ENCODE measurements around the gene MIPOL1.
"Not testable (repeated sequence)": the region's sequence is repeated elsewhere in the genome, so short reads cannot be mapped to it uniquely, and the experiment has no call there.

MIPOL1 gene

DNA sequence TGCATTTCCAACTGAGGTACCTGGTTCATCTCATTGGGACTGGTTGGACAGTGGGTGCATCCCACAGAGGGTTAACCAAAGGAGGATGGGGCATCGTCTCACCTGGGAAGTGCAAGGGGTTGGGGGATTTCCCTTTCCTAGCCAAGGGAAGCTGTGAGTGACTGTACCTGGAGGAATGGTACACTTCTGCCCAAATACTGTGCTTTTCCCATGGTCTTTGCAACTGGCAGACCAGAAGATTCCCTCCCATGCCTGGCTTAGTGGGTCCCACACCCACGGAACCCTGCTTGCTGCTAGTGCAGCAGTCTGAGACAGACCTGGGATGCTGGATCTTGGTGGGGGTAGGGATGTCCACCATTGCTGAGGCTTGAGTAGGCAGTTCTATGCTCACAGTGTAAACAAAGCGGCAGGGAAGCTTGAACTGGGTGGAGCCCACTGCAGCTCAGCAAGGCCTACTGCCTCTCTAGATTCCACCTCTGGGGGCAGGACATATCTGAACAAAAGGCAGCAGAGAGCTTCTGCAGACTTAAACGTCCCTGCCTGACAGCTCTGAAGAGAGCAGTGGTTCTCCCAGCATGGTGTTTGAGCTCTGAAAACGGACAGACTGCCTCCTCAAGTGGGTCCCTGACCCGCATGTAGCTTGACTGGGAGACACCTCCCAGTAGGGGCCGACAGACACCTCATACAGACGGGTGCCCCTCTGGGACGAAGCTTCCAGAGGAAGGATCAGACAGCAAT is 9.7 kb upstream of the MIPOL1 start:
- not testable (repeated sequence) for DNase-seq

DNA sequence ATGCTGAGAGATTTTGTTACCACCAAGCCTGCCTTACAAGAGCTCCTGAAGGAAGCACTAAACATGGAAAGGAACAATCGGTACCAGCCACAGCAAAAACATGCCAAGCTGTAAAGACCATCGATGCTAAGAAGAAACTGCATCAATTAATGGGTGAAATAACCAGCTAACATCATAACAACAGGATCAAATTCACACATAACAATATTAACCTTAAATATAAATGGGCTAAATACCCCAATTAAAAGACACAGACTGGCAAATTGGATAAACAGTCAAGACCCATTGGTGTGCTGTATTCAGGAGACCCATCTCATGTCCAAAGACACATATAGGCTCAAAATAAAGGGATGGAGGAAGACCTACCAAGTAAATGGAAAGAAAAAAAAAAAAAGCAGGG is 8.0 kb upstream of the MIPOL1 start:
- DNase-seq = not testable (repeated sequence)

- DNase-seq = no peak
Observed at GRCh38 chr14:37194698-37195097, 3.0 kb upstream of the MIPOL1 start.

DNA sequence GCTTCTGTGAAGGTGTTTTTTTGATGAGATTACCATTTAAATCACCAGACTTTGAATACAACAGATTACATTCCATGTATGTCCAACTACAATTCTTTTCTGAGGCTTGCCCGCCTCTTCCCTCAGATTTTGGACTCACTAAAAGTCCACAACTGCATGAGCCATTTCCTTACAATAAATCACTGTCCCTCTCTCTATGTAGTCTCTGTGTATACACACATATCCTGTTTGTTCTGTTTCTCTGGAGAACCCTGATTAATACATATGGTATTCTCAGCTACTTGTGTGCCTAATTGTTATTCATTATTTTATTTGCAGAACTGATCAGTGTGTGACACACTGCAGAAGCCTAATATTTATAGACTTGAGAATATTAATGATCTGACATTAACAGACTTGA is 2.4 kb upstream of the MIPOL1 start:
- DNase-seq = no peak

- DNase-seq = no peak
Observed at GRCh38 chr14:37196604-37197420, 925 bp upstream of the MIPOL1 start.

DNA sequence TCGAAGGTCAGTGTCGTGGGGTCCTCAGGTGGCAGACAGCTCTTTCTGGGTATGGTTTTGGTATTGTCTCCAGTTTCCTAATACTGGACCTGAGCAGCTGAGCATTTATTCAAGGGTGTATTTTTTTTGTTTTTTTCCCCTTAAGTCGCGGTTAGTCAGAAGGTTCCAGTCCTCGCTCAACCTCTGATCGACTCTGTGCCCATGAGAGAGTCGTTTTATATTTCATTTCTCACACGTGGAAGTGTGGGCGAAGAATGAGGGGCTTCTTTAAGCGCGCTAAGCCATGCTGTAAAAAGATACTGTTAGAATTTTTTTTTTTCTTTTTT is 499 bp downstream of the MIPOL1 start:
- DNase-seq = no peak

GRCh38 chr14:37198907-37199306 is 1.2 kb downstream of the MIPOL1 start:
- DNase-seq = no peak

- DNase-seq = no peak
Observed at GRCh38 chr14:37201724-37202123, 4.0 kb downstream of the MIPOL1 start.

- no peak for DNase-seq
Observed at GRCh38 chr14:37202265-37202664, 4.5 kb downstream of the MIPOL1 start.

- DNase-seq = no peak
Observed at GRCh38 chr14:37202812-37203211, 5.1 kb downstream of the MIPOL1 start.

- DNase-seq = no peak
Observed at GRCh38 chr14:37203423-37203822, 5.7 kb downstream of the MIPOL1 start.

GRCh38 chr14:37205623-37206605 is 8.2 kb downstream of the MIPOL1 start:
- DNase-seq = not testable (repeated sequence)

DNA sequence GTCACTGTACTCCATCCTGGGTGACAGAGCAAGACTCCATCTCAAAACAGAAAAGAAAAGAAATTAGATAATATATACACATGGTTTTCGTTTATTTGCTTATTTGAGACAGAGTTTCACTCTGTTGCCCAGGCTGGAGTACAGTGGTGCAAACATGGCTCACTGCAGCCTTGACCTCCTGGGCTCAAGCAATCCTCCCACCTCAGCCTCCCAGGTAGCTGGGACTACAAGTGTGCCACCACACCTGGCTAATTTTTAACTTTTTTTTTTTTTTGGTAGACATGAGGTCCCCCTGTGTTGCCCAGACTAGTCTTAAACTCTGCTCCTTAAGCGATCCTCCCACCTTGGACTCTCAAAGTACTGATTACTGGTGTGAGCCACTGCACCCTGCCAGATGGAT is 11.9 kb downstream of the MIPOL1 start:
- DNase-seq = not testable (repeated sequence)

DNA sequence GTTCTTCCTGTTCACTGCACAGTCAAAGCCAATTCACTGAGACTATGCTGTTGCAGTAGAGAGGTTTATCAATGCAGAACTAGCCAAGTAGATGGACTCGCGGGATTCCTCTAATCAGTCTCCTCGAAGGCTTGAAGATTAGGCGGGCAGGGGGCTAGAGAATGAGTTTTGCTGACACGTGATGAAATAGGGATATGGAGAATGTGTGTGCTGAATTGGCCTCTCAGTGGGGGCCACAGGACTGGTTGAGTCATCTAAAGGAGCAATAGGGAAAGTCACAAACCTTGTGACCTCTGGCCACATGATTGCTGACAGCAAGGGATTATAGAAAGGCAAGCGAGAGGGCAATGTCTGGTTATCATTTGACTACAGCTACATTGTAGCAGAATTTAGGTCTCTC is 12.7 kb downstream of the MIPOL1 start:
- no peak for DNase-seq

GRCh38 chr14:37213016-37213415 is 15.3 kb downstream of the MIPOL1 start:
- DNase-seq = no peak

DNA sequence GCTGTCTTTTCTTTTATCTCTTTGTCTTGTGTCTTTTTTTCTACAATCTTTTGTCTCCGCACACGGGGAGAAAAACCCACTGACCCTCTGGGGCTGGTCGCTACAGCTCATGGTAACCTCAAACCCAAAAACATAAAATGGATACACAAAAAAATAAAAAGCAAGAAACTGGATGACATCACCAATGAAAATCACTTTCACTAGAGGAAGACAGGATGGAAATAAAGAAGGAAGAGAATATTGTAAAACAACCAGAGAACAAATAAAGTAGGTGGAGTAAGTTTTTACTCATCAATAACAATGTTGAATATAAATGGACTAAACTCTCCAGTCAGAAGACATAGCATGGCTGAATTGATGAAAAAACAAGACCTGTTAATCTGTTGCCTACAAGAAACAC is 17.6 kb downstream of the MIPOL1 start:
- no peak for DNase-seq

DNA sequence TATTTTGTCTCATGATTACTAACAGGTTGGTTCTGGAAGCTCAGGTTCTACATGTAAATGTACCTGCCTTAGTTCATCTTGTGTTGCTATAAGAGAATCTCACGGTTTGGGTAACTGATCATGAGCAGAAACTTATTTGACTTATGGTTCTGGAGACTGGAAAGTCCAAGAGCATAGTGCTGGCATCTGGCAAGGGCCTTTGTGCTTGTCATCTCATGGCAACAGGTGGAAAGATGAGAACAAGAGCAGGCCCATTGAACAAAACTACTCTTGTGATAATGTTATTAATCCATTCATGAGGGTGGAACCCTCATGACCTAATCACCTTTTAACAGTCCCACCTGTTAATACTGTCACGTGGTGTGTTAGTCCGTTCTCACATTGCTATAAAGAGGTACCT is 23.3 kb downstream of the MIPOL1 start:
- DNase-seq = no peak

DNA sequence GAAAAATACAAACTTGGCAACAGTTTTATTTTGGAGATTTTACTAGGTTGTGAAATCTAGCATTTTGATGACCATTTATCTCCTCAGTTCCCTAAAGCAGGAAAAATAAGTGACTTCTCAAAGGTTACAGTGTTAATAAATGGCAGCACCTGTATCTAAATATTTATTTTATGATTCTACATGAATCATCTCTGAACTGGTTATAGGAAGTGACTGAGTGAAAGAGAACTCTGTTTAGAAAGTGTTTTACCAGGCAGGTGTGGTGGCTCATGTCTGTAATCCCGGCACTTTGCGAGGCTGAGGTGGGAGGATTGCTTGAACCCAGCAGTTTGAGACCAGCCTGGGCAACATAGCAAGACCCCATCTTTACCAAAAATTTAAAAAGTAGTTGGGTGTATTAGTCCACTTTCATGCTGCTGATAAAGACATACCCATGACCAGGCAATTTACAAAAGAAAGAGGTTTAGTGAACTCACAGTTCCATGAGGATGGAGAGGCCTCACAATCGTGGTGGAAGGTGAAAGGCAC is 26.3 kb downstream of the MIPOL1 start:
- DNase-seq = no peak

GRCh38 chr14:37225668-37226067 is 27.9 kb downstream of the MIPOL1 start:
- not testable (repeated sequence) for DNase-seq

DNA sequence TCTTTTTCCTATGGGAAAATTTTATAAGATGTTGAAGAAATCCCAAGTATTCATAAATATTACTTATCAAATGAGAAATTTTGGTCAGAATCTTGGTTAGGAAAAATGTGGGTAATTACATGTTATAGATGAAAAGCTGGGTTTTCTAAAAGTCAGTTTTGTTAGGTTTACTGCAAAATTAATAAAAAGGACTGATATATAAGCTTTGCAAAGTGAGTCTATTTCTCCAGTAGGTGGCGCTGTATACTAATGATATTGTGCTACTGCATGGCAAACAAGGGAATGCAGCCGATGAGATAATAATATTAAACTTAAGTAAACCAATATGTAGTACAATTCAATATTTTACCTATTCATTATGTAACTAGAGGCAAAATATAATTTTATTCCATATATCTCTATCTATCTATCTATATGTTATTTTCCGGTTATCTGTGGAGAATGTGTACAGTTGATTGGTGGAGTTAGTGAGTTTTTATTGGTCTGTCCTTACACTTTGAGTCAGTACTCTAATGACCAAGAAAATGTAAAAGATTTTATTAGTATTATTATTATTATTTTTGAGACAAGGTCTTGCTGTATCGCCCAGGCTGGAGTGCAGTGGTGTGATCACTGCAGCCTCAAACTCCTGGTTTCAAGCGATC is 32.9 kb downstream of the MIPOL1 start:
- DNase-seq = no peak

GRCh38 chr14:37232907-37233481 is 35.3 kb downstream of the MIPOL1 start:
- DNase-seq = no peak

- no peak for DNase-seq
Observed at GRCh38 chr14:37234222-37234621, 36.5 kb downstream of the MIPOL1 start.

Data from activated T-cell treated with anti-CD3 and anti-CD28 coated beads, Interleukin-2, amount 50 U/mL, for 1 hour (primary cell).